ENCODE data around the gene STK10. TPM values are rescaled to one million over a fixed set of nuclear protein-coding genes. Genes with fewer than 3 reads are reported as not detected.

The STK10 gene
- total and polyA plus RNA-seq, 9 of the 15 experiments (the other 6 are each of a cell fraction or from before 2014, with no cell fraction given) = 0.30 to 6.7 (median 2.4) TPM

- TF ChIP-seq TOE1 (IDR thresholded peaks at IDR 0.05; ENCODE audit: borderline replicate concordance) (0 out of 2 replicates have a peak, but pooled peaks have one; percentile 25), TOE1 (CRISPR knock-in tag; IDR thresholded peaks at IDR 0.05; ENCODE audit: borderline replicate concordance, low read depth) (no peak), DEAF1 (CRISPR knock-in tag; IDR thresholded peaks at IDR 0.05) (peak; percentile 96), CTBP1 (IDR thresholded peaks at IDR 0.05; ENCODE audit: borderline replicate concordance) (peak; percentile 88), NR2C1 (IDR thresholded peaks at IDR 0.05) (no peak), NR2C1 (tag; IDR thresholded peaks at IDR 0.05) (no peak), SREBF1 (IDR thresholded peaks at IDR 0.05; ENCODE audit: borderline replicate concordance, low read depth, low read length) (no peak), PHF8 (IDR thresholded peaks at IDR 0.05; ENCODE audit: borderline replicate concordance, low read length) (peak; percentile 49; the same call in 1 of the 2 replicates), EWSR1 (IDR thresholded peaks at IDR 0.05; ENCODE audit: borderline replicate concordance, low read depth, partially characterized antibody) (no peak), SIX5 (IDR thresholded peaks at IDR 0.05; ENCODE audit: borderline replicate concordance in 1 of 2, insufficient read depth in 1 of 2, low read depth in 1 of 2, low read length in 2 of 2) (peak in 1 of 2 experiments; percentile 23; a peak in 1 of 4 replicates), VEZF1 (CRISPR knock-in tag; IDR thresholded peaks at IDR 0.05) (peak; percentile 80), BACH1 (tag; IDR thresholded peaks at IDR 0.05) (no peak), ATF4 (CRISPR knock-in tag; IDR thresholded peaks at IDR 0.05) (no peak), CBX1 (IDR thresholded peaks at IDR 0.05; ENCODE audit: low read depth) (peak; percentile 71), SAFB2 (IDR thresholded peaks at IDR 0.05; ENCODE audit: borderline replicate concordance, low read depth, low read length, severe bottlenecking) (no peak), TEAD1 (CRISPR knock-in tag; IDR thresholded peaks at IDR 0.05) (0 out of 4 replicates have a peak, but pooled peaks of 1 of the 2 experiments have one; percentile 67), ETV6 (IDR thresholded peaks at IDR 0.05; ENCODE audit: borderline replicate concordance in 1 of 2, low read depth in 2 of 2, low read length in 1 of 2) (no peak), ETV6 (CRISPR knock-in tag; IDR thresholded peaks at IDR 0.05; ENCODE audit: borderline replicate concordance) (no peak), HSF4 (CRISPR knock-in tag; IDR thresholded peaks at IDR 0.05; ENCODE audit: borderline replicate concordance) (no peak), CREM (IDR thresholded peaks at IDR 0.05; ENCODE audit: low read depth) (peak; percentile 51; the same call in 1 of the 2 replicates), BCOR (IDR thresholded peaks at IDR 0.05) (peak; percentile 68), HDAC2 (IDR thresholded peaks at IDR 0.05) (peak; percentile 65; the same call in 1 of the 2 replicates), FUS (optimal IDR thresholded peaks at IDR 0.05; ENCODE audit: low read depth, low read length) (no peak), XRCC5 (IDR thresholded peaks at IDR 0.05; ENCODE audit: low read depth, low read length) (peak; percentile 85; the same call in 1 of the 2 replicates)
These were observed at the start of gene STK10 (continued) for GRCh38 chr5:172188033-172188892.
